ENCODE data around the gene ARPC2. TPM values are rescaled to one million over a fixed set of nuclear protein-coding genes. Genes with fewer than 3 reads are reported as not detected.

Gene ARPC2
- total and polyA plus RNA-seq, 10 of the 15 experiments (the other 5 are each of a cell fraction or from before 2014, with no cell fraction given): 440 to 980 (median 709) TPM

GRCh38 chr2:218278531-218279360 lies 61.8 kb downstream of the ARPC2 start:
- SMC1A ChIA-PET (ENCODE audit: uncharacterized antibody, unreplicated experiment): no interaction called here
- TF ChIP-seq USF1 (IDR thresholded peaks at IDR 0.05; ENCODE audit: borderline replicate concordance, extremely low read length, insufficient read depth, low read depth, low read length): no peak
- TF ChIP-seq REST (IDR thresholded peaks at IDR 0.05; ENCODE audit: low read depth, low read length): no peak
- no peak for TF ChIP-seq EED (IDR thresholded peaks at IDR 0.05; ENCODE audit: low read depth)
- TF ChIP-seq MEF2A (IDR thresholded peaks at IDR 0.05; ENCODE audit: insufficient read depth, low read depth, low read length): no peak
- no peak for TF ChIP-seq CEBPZ (IDR thresholded peaks at IDR 0.05; ENCODE audit: low read depth, low read length)
- TF ChIP-seq ESRRA (IDR thresholded peaks at IDR 0.05; ENCODE audit: low read length): no peak
- TF ChIP-seq NR2F1 (conservative IDR thresholded peaks at IDR 0.05): no peak
- no peak for TF ChIP-seq JUNB (IDR thresholded peaks at IDR 0.05)
- no peak for TF ChIP-seq TARDBP (IDR thresholded peaks at IDR 0.05; ENCODE audit: borderline replicate concordance)
- TF ChIP-seq, protein P1, sequence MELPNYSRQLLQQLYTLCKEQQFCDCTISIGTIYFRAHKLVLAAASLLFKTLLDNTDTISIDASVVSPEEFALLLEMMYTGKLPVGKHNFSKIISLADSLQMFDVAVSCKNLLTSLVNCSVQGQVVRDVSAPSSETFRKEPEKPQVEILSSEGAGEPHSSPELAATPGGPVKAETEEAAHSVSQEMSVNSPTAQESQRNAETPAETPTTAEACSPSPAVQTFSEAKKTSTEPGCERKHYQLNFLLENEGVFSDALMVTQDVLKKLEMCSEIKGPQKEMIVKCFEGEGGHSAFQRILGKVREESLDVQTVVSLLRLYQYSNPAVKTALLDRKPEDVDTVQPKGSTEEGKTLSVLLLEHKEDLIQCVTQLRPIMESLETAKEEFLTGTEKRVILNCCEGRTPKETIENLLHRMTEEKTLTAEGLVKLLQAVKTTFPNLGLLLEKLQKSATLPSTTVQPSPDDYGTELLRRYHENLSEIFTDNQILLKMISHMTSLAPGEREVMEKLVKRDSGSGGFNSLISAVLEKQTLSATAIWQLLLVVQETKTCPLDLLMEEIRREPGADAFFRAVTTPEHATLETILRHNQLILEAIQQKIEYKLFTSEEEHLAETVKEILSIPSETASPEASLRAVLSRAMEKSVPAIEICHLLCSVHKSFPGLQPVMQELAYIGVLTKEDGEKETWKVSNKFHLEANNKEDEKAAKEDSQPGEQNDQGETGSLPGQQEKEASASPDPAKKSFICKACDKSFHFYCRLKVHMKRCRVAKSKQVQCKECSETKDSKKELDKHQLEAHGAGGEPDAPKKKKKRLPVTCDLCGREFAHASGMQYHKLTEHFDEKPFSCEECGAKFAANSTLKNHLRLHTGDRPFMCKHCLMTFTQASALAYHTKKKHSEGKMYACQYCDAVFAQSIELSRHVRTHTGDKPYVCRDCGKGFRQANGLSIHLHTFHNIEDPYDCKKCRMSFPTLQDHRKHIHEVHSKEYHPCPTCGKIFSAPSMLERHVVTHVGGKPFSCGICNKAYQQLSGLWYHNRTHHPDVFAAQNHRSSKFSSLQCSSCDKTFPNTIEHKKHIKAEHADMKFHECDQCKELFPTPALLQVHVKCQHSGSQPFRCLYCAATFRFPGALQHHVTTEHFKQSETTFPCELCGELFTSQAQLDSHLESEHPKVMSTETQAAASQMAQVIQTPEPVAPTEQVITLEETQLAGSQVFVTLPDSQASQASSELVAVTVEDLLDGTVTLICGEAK (IDR thresholded peaks at IDR 0.05; ENCODE audit: borderline replicate concordance): no peak
- no peak for TF ChIP-seq PML (IDR thresholded peaks at IDR 0.05; ENCODE audit: low read length)

More at GRCh38 chr2:218278531-218279360, 61.8 kb downstream of the ARPC2 start:
- Histone ChIP-seq H3K4me3 (no peak overlapping the region), H2AFZ (ENCODE audit: control insufficient read depth, low read depth, low read length) (no peak overlapping the region), H3K4me2 (ENCODE audit: control insufficient read depth, insufficient read depth) (no peak overlapping the region), H3K79me2 (ENCODE audit: control insufficient read depth, insufficient read depth, low read length) (no peaks in the 10 kb centered on the region; the same call in 1 of the 2 replicates), H3K27me3 (replicated peaks in 1 of 2; ENCODE audit: control insufficient read depth in 2 of 2, insufficient read depth in 2 of 2, low read length in 1 of 2) (no peaks in the 10 kb centered on the region), H3K36me3 (ENCODE audit: control insufficient read depth in 2 of 2, insufficient read depth in 2 of 2, low read length in 1 of 2) (peaks cover 27 to 31% of the 10 kb centered on the region in 2 experiments), H4K20me1 (ENCODE audit: control insufficient read depth, insufficient read depth) (no peaks in the 10 kb centered on the region), H3K9ac (ENCODE audit: control insufficient read depth, insufficient read depth, low read length) (no peak overlapping the region), H3K9me3 (replicated peaks; ENCODE audit: control insufficient read depth, insufficient read depth, low read length) (no peaks in the 10 kb centered on the region), H3K27ac (ENCODE audit: control insufficient read depth, insufficient read depth) (no peak overlapping the region), H3K4me1 (ENCODE audit: control insufficient read depth, insufficient read depth, low read length) (no peaks in the 10 kb centered on the region; the same call in 1 of the 2 replicates)
- WGBS (ENCODE audit: insufficient coverage, insufficient replicate concordance, low lambda C conversion rate, missing lambda C conversion rate): 77% methylated on average over 16 of the region's 16 CpGs
- DNase-seq (ENCODE audit: low read depth, low spot score): no peak
- no peak for ATAC-seq
- ChIA-PET POLR2A (no interaction called here), CTCF (no interaction called here), RAD21 (ENCODE audit: unreplicated experiment) (no interaction called here)
- no peak for FAIRE-seq
- in situ Hi-C loops (cut with MboI) (loop anchor here (25.0 kb wide), 1 partner anchor 109 kb away; the partner anchor contains the start of genes CTDSP1 and SLC11A1), intact Hi-C loops (cut with micrococcal nuclease; ENCODE audit: unreplicated experiment) (no loop called here)
- BruUV-seq (replicated peaks): no TSS peak

All from GM12878 (cell line).